ENCODE results near the gene OSMR. TPM values are rescaled to one million over a fixed set of nuclear protein-coding genes. Genes with fewer than 3 reads are reported as not detected.

OSMR gene
- total RNA-seq, 1 donor from 2014 or later = 11.7 TPM

- Histone ChIP-seq H3K4me1 (peaks cover 38% of the 10 kb centered on the region), H3K27ac (replicated peaks) (no peak overlapping the region), H3K9me3 (replicated peaks) (peaks cover 29% of the 10 kb centered on the region), H3K27me3 (ENCODE audit: low read depth) (no peaks in the 10 kb centered on the region), H3K4me3 (no peak overlapping the region), H3K36me3 (peaks cover 11% of the 10 kb centered on the region)
- TF ChIP-seq CTCF (IDR thresholded peaks at IDR 0.05; ENCODE audit: borderline replicate concordance) = no peak
- intact Hi-C loops (cut with micrococcal nuclease) = no loop called here
- DNase-seq = no peak
Measured at GRCh38 chr5:38867416-38867815, 21.6 kb downstream of the OSMR start.

DNA sequence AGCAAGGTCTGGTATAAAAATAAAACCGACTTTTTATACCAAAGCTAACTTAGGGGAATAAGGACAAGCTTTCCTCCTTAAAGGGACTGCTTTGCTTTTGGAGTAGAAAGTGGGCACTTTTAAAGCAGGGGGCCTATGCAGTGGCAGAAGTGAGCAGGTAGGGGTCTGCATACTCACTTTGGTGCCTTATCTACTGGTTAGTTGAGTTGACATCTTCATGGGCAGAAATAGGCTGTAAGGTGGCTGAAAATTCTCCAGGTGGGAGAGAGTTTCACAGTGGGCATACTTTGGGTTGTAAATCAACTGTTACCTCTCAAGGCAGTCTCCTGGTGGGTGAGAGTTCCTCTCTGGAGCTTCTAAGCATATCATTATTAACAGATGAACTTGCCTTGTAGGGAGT lies 24.8 kb downstream of the OSMR start:
- H3K36me3 ChIP-seq = peaks cover 16% of the 10 kb centered on the region
- H3K9me3 ChIP-seq (replicated peaks) = peaks cover 4% of the 10 kb centered on the region
- DNase-seq = no peak
- TF ChIP-seq CTCF (IDR thresholded peaks at IDR 0.05; ENCODE audit: borderline replicate concordance) = no peak
- no peak overlapping the region for H3K27ac ChIP-seq (replicated peaks)
- intact Hi-C loops (cut with micrococcal nuclease) = no loop called here
- no peaks in the 10 kb centered on the region for H3K27me3 ChIP-seq (ENCODE audit: low read depth)
- H3K4me3 ChIP-seq = no peak overlapping the region
- H3K4me1 ChIP-seq = peaks cover 40% of the 10 kb centered on the region

DNA sequence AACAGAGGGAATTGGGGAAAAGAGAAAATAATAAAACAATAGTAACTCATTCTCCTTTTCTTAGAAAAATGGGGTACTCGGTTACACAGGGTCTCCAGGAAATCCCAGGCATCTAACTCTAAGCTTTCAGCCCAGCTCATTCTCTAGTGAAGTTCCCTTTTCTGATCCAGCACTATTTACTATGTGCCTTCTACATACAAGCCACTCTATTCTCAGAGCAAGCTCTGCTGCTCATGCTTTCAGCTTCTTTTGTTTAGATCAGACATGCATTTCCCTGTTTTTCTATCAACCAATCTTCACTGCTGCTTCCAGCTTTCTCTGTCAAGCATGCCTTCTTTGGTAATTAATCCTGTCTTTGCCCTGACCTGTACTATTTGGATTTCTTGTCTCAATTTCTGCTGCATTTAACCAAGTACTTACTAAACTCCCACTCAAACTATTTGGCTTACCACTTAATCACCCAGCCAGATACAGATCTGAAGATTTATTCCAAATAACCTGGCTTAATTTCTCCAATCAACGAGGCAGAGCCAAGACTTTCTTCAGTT lies 25.3 kb downstream of the OSMR start:
- intact Hi-C loops (cut with micrococcal nuclease) = no loop called here
- TF ChIP-seq CTCF (IDR thresholded peaks at IDR 0.05; ENCODE audit: borderline replicate concordance) = no peak

DNA sequence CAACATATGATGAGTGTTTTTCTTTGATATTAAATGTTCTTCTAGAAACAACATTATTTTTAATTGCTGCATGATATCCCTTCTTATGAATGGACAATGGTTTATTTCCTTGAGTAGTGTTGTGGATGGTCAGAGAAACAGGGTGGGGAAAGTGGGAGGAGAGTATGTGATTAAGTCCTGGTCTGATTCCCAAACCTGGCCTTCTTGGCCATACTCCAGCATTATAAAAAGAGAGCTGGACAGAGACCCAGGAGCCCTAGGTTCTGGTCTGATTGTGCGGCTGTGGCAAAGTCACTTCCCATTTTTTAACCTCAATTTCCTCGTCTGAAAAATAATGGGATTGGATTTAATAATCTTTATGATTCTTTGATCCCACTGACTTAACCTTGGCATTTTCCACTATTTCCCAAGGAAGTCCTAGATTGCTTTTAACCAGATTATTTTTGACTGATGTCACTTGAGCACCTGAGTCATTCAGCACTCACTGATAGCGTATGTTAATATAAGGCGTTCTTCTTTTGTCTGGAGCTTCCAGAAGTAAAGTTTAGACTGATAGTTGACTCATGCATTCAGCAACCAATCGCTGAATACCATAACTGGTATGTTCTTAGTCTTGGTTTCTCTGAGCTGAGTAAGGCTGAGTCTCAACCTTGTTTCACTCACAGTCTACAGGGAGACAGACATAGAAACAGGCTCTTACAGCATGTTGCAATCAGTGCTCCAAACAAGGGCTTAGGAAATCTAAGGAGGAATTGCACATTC lies 26.2 kb downstream of the OSMR start:
- H3K27ac ChIP-seq (replicated peaks) = peak overlapping the region; percentile 42
- peaks cover 4% of the 10 kb centered on the region for H3K9me3 ChIP-seq (replicated peaks)
- H3K4me1 ChIP-seq = peaks cover 35% of the 10 kb centered on the region
- H3K4me3 ChIP-seq = no peak overlapping the region
- no peaks in the 10 kb centered on the region for H3K27me3 ChIP-seq (ENCODE audit: low read depth)
- intact Hi-C loops (cut with micrococcal nuclease) = no loop called here
- DNase-seq = no peak
- no peak for TF ChIP-seq CTCF (IDR thresholded peaks at IDR 0.05; ENCODE audit: borderline replicate concordance)
- H3K36me3 ChIP-seq = peaks cover 23% of the 10 kb centered on the region

More for the DNA sequence above, 25.3 kb downstream of the OSMR start:
- H3K36me3 ChIP-seq = peaks cover 16% of the 10 kb centered on the region
- H3K4me1 ChIP-seq = peaks cover 35% of the 10 kb centered on the region
- H3K27me3 ChIP-seq (ENCODE audit: low read depth) = no peaks in the 10 kb centered on the region
- H3K27ac ChIP-seq (replicated peaks) = no peak overlapping the region
- H3K9me3 ChIP-seq (replicated peaks) = peaks cover 4% of the 10 kb centered on the region
- no peak for DNase-seq
- H3K4me3 ChIP-seq = no peak overlapping the region

DNA sequence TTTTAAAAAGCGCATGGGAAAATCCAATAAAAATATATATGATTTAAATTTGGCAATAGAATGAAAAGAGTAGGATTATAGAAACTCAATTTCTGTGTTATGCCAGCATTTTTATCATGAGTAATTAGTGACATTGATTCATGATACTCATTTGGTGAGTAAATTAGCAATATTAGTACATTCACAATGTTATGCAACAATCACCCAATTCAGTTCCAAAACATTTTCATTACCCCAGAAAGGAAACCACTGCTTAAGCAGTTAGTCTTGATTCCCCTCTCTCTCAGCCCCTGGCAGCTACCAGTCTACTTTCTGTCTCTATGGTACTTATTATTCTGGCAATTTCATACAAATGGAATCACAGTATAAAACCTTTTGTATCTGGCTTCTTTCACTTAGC lies 27.0 kb downstream of the OSMR start:
- no peaks in the 10 kb centered on the region for H3K27me3 ChIP-seq (ENCODE audit: low read depth)
- TF ChIP-seq CTCF (IDR thresholded peaks at IDR 0.05; ENCODE audit: borderline replicate concordance) = no peak
- intact Hi-C loops (cut with micrococcal nuclease) = no loop called here
- no peak overlapping the region for H3K4me3 ChIP-seq
- no peak for DNase-seq
- peaks cover 32% of the 10 kb centered on the region for H3K4me1 ChIP-seq
- H3K36me3 ChIP-seq = peaks cover 32% of the 10 kb centered on the region
- no peak overlapping the region for H3K27ac ChIP-seq (replicated peaks)
- H3K9me3 ChIP-seq (replicated peaks) = peaks cover 4% of the 10 kb centered on the region

All from left ventricle myocardium inferior (tissue), 1 donor.